Peyer's patch (tissue), 4 donors: ENCODE data around the gene IFT43. TPM values are rescaled to one million over a fixed set of nuclear protein-coding genes. Genes with fewer than 3 reads are reported as not detected.

Experiments used
- DNase-seq, 3 donors: peaks; one replicate each; pipeline ENCODE4 v3.0.0-alpha.2; 2017 to 2019
- H3K27ac ChIP-seq, 4 donors: fragments of 200-600 bp; sonication (generic); one replicate each; pipeline ENCODE4 v1.5.1; 2016 to 2019
- H3K27me3 ChIP-seq, 2 donors: fragments of 200-600 bp; sonication (generic); one replicate each; pipeline ENCODE4 v1.5.1; 2019
- H3K36me3 ChIP-seq, 3 donors: fragments of 200-600 bp; sonication (generic); one replicate each; pipeline ENCODE4 v1.5.1; 2016 to 2019
- H3K4me1 ChIP-seq, 4 donors: fragments of 200-600 bp; sonication (generic); one replicate each; pipeline ENCODE4 v1.5.1; 2016 to 2019
- H3K4me3 ChIP-seq, 4 donors: fragments of 200-600 bp; sonication (generic); 1 replicate in 3 of 4; 2 replicates in 1 of 4; pipeline ENCODE4 v1.5.1; 2016 to 2019; ENCODE audit warnings: mild to moderate bottlenecking in 1 of 4
- H3K9me3 ChIP-seq, 4 donors: fragments of 200-600 bp; sonication (generic); one replicate each; pipeline ENCODE4 v1.5.1; 2016 to 2019; ENCODE audit warnings: mild to moderate bottlenecking in 1 of 4
- POLR2A ChIP-seq, 2 donors: fragments of 450-650 bp; IDR thresholded peaks; one replicate each; pipeline ENCODE4 v1.5.1; 2017; ENCODE audit warnings: antibody characterized with exemption in 2 of 2, mild to moderate bottlenecking in 2 of 2, moderate library complexity in 2 of 2
- total RNA-seq, 4 donors: library from RNA; depleted of rRNA; stranded (reverse); fragments of >200 nt; gene quantifications; one replicate each; pipeline ENCODE4 v1.1.0, GENCODE V29; 2016
- TF ChIP-seq, protein P1 (sequence below), 6 experiments: fragments of 450-650 bp in 4 of 6; fragments of 200-600 bp in 2 of 6; sonication (generic) in 1 of 6; IDR thresholded peaks; one replicate each; pipeline ENCODE4 v1.5.1; 2017 to 2019; ENCODE audit warnings: antibody characterized with exemption in 6 of 6, mild to moderate bottlenecking in 3 of 6, moderate library complexity in 1 of 6

The IFT43 gene
- total RNA-seq, 4 donors from 2014 or later, result 23.9 to 42.8 (median 33.6) TPM

DNA sequence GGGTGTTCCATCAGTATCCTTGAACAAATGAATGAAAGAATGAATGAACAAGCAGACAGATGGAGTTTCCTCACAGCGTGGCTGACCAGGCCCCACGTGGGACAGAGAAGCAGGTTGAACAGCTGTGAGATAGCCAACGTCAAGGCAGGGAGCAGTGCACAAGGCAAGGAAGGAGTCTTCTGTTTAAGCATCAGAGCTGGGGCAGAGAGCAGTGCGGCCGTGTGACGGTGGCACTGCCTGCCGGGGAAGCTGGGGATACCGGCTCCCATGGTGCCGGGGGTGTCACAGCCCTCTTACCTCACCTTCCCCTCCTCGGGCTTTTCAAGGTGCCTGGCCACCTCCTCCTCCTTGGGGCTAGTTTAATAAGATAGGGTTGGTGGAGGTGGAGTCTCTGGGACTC, 92.9 kb downstream of the IFT43 start:
- TF ChIP-seq, protein P1, sequence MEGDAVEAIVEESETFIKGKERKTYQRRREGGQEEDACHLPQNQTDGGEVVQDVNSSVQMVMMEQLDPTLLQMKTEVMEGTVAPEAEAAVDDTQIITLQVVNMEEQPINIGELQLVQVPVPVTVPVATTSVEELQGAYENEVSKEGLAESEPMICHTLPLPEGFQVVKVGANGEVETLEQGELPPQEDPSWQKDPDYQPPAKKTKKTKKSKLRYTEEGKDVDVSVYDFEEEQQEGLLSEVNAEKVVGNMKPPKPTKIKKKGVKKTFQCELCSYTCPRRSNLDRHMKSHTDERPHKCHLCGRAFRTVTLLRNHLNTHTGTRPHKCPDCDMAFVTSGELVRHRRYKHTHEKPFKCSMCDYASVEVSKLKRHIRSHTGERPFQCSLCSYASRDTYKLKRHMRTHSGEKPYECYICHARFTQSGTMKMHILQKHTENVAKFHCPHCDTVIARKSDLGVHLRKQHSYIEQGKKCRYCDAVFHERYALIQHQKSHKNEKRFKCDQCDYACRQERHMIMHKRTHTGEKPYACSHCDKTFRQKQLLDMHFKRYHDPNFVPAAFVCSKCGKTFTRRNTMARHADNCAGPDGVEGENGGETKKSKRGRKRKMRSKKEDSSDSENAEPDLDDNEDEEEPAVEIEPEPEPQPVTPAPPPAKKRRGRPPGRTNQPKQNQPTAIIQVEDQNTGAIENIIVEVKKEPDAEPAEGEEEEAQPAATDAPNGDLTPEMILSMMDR (IDR thresholded peaks at IDR 0.05), result no peak
- TF ChIP-seq POLR2A (IDR thresholded peaks at IDR 0.05), result no peak
- no peak for DNase-seq
- H3K36me3 ChIP-seq, result peaks cover 0 to 7% (median 0%) of the 10 kb centered on the region in 3 donors
- H3K27me3 ChIP-seq, result no peaks in the 10 kb centered on the region
- H3K4me1 ChIP-seq, result no peaks in the 10 kb centered on the region
- no peak overlapping the region for H3K27ac ChIP-seq
- H3K4me3 ChIP-seq, result no peak overlapping the region
- no peaks in the 10 kb centered on the region for H3K9me3 ChIP-seq

DNA sequence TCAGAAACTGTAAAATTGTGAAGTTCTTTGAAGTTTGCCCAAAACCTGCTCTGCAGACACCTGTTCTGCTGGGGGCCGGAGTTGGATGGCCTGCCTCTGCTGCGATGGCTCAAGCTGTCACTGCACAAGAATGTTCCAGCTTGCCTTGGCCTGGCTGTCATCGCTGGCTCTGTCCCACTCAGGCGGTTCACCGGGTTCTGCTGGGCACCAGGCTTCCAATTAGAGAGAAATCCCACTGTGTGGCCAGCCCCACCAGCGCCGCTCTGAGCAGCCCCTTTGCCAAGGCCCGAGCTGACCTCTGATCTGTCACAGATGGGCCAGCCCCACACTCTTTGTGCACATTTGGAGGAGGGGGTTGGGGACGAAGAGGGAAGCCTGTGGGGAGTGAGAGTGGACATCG, 94.5 kb downstream of the IFT43 start:
- Histone ChIP-seq H3K9me3 (no peaks in the 10 kb centered on the region), H3K27me3 (no peaks in the 10 kb centered on the region), H3K27ac (no peak overlapping the region), H3K4me3 (no peak overlapping the region), H3K4me1 (no peaks in the 10 kb centered on the region), H3K36me3 (peaks cover 0 to 11% (median 0%) of the 10 kb centered on the region in 3 donors)
- DNase-seq, result no peak
- no peak for TF ChIP-seq POLR2A (IDR thresholded peaks at IDR 0.05)
- TF ChIP-seq, protein P1 (IDR thresholded peaks at IDR 0.05), result no peak

DNA sequence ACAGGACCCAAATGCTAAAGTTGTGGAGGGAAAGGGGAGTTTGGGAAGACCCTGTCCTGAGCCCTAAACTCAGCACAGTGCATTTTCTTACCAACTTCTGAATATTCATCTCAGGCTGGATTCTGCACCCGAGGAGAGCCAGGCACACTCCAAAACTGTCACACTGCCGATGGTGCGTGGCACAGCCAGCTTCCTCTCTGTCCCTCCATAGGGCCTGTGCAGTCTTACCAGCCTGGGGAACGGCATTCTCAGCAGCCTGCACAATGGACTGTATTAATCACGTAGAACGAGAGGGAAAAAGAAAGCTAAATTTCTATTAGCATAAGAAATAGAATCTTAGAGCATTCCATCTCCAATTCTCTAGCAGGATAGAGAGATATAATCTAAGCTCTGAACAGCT, 94.9 kb downstream of the IFT43 start:
- peaks cover 0 to 11% (median 0%) of the 10 kb centered on the region in 3 donors for H3K36me3 ChIP-seq
- H3K9me3 ChIP-seq, result no peaks in the 10 kb centered on the region
- DNase-seq, result no peak
- no peaks in the 10 kb centered on the region for H3K27me3 ChIP-seq
- no peak overlapping the region for H3K27ac ChIP-seq
- H3K4me3 ChIP-seq, result no peak overlapping the region
- H3K4me1 ChIP-seq, result no peaks in the 10 kb centered on the region
- no peak for TF ChIP-seq POLR2A (IDR thresholded peaks at IDR 0.05)
- TF ChIP-seq, protein P1 (IDR thresholded peaks at IDR 0.05), result no peak

DNA sequence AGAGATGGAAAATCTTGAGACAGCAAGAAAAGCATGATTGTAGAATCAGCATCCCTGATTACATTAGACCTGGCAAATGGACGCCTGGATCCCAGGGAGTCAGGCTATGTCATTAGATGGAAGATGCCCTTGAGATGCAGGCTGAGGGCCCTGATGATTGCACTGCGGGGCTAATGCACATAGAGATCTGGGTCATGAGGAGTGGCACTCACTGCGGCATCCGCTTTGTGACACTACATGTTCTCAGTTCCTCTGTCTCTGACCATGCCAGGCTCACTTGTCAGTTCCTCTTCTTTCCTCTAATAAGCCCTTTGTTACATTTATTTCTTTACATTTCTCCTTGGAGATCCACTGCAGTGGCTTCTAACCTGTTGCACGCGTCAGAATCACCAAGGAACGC, 96.1 kb downstream of the IFT43 start:
- TF ChIP-seq, protein P1 (IDR thresholded peaks at IDR 0.05), result no peak
- Histone ChIP-seq H3K4me3 (no peak overlapping the region), H3K27me3 (no peaks in the 10 kb centered on the region), H3K9me3 (no peaks in the 10 kb centered on the region), H3K27ac (no peak overlapping the region), H3K4me1 (no peaks in the 10 kb centered on the region), H3K36me3 (peaks cover 0 to 11% (median 0%) of the 10 kb centered on the region in 3 donors)
- DNase-seq, result no peak

DNA sequence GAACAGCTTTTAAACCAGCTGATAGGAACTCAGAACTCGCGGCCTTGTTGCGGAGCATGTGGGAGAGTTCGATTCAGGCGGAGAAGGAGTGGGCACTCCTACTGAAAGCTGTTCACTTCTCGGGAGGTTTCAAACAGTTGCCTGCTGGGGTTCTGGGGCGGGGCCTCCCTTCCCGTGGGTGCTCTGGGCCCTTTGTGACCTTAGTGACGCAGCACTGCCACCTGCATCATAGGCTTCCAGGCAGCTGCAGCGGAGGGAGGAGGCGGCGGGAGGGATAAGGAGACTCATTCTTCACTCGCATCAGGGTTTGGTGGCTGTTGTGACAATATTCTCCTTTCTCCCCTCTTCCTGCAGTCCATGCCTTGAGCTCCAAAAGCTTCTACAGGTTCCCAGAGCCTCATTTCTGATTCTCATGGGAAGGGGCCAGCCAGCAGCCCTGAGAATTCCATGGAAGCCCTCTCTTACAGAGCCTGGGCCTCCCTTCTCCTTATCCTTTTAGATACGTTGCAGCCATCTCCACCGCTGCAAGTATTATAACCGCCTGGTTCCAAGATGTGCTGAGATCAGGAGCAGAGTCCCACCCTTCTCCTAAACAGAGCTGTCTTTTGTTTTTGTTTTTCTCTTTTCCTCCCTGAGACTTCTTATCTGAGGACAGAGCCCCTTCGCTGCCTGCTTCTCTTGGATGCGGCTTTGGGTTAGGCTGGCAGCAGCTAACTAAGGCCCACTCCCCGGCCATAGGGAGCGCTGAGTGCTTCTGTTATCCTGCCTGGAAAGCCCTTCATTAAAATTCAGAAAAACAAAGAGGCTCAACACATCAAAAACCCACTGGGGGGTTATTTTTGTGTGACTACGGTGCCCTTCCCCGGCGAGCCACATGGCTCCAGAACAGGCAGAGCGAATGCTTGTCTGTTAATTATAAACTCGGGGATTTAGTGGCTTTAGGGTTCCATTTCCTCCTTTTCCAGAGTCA, 98.5 kb downstream of the IFT43 start:
- Histone ChIP-seq H3K4me1 (peaks cover 0 to under 1% (median 0%) of the 10 kb centered on the region in 4 donors), H3K9me3 (no peaks in the 10 kb centered on the region), H3K27ac (no peak overlapping the region), H3K36me3 (peaks cover 0 to 11% (median 0%) of the 10 kb centered on the region in 3 donors), H3K27me3 (no peaks in the 10 kb centered on the region), H3K4me3 (no peak overlapping the region)
- DNase-seq, result no peak
- TF ChIP-seq, protein P1 (IDR thresholded peaks at IDR 0.05), result no peak
- no peak for TF ChIP-seq POLR2A (IDR thresholded peaks at IDR 0.05)
